HTERT RPE-1 (cell line): ENCODE results near the gene PEX14.
"Not testable (repeated sequence)": the region's sequence is repeated elsewhere in the genome, so short reads cannot be mapped to it uniquely, and the experiment has no call there.

Source experiments
- in situ Hi-C: fragments of 300-500 bp; cut with MboI; formaldehyde crosslinking; loops from 4 replicates; pipeline ENCODE4 v1.14.3; 2020; ENCODE audit warnings: low sequenced_read_pairs

PEX14 gene

GRCh38 chr1:10494418-10494753, 19.6 kb downstream of the PEX14 start:
- in situ Hi-C loops, result no loop called here

DNA sequence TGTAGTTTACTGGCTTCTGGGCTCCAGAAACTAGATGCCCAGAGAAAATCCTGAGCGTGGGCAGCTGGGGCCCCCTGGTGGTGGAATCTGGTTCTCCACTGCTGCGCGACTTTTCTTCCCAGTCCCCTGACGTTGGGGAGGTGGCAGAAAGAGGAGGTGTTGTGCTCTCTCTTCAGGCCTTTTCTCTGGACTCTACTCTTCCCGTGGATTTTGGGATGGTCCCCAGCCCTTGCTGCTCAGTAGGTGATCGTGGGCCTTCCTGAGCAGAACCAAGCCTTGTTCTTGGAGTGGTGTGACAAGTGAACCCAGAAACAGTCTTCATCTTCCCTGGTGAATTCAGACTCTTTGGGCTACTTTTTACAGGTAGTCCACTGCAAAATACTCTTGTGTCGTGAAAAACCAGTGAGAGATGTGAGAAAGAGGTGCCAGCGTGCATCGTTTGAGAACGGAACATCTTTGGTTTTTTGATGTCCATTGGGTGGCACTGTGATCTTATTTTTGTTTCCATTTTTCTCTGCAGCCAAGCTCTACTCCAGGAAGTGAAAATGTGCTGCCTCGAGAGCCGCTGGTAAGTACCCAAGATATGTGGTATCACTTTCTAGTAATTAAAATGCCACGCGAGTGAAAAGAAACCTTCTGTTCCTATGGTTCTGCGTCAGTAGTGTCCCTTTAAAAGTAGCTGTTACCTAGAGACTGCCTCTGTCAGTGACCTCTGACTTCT, 20.2 kb downstream of the PEX14 start:
- in situ Hi-C loops, result no loop called here

DNA sequence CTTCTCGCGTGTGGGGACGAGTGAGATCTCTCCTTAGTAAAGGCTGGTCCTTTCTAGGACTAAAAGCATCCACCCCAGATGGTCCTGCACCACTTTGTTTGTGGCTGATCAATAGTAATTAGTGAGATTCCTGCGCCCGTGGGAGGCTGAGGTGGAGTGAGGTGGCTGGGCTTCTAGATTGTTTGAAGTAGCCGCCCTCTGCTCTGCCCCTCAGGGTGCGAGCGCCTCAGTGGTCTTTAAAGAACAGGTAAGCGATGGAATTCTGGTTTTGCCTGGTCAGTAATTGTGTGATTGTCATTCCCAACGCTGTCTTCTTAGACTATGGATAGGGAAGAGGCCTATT, 20.7 kb downstream of the PEX14 start:
- in situ Hi-C loops, result no loop called here

GRCh38 chr1:10495952-10496351, 21.2 kb downstream of the PEX14 start:
- in situ Hi-C loops, result no loop called here

GRCh38 chr1:10497109-10497508, 22.4 kb downstream of the PEX14 start:
- in situ Hi-C loops, result no loop called here

GRCh38 chr1:10498231-10498630, 23.5 kb downstream of the PEX14 start:
- in situ Hi-C loops, result no loop called here

DNA sequence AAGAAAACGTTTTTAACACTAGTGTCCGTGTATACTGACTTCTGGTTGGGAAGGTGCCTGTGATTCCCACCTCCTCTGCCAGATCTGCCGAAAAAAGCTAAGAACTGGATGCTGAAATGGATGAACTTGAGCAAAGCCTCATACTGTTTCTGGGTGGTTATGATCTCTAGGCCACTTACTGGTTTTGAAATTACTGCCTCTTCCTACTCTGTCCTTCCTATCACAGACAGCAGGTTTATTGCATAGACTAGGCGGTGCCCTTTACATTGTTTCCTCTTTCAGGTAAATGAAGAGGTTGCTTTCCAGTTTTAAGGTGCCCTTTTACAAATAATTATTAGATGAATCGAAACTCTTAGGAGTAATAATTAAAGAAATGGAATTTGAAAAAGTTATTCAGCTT, 27.5 kb downstream of the PEX14 start:
- in situ Hi-C loops, result no loop called here

DNA sequence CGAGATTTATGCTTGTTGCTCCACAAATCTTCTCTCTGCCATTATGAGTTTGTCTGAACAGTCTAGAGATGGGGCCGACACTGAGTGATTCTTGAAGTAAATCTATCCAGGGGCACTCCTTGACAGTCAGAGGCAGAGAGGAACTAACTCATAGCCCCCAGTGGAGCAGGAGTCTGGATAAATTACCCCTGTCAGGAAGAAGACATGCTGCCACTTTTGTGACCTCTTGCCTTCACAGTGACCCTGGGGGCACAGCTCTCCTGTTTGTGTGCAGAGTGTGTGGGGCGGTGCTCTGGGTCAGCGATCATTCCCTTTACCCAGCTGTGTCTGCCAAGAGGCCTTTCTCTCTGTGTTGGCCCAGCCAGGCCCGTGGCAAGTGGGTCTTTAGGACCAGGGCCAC, 29.5 kb downstream of the PEX14 start:
- in situ Hi-C loops, result no loop called here

GRCh38 chr1:10506046-10506676, 31.4 kb downstream of the PEX14 start:
- in situ Hi-C loops, result not testable (repeated sequence)

GRCh38 chr1:10506677-10507047, 31.9 kb downstream of the PEX14 start:
- in situ Hi-C loops, result no loop called here

GRCh38 chr1:10507111-10507879, 32.5 kb downstream of the PEX14 start:
- in situ Hi-C loops, result no loop called here

GRCh38 chr1:10508511-10508951, 33.8 kb downstream of the PEX14 start:
- in situ Hi-C loops, result no loop called here

DNA sequence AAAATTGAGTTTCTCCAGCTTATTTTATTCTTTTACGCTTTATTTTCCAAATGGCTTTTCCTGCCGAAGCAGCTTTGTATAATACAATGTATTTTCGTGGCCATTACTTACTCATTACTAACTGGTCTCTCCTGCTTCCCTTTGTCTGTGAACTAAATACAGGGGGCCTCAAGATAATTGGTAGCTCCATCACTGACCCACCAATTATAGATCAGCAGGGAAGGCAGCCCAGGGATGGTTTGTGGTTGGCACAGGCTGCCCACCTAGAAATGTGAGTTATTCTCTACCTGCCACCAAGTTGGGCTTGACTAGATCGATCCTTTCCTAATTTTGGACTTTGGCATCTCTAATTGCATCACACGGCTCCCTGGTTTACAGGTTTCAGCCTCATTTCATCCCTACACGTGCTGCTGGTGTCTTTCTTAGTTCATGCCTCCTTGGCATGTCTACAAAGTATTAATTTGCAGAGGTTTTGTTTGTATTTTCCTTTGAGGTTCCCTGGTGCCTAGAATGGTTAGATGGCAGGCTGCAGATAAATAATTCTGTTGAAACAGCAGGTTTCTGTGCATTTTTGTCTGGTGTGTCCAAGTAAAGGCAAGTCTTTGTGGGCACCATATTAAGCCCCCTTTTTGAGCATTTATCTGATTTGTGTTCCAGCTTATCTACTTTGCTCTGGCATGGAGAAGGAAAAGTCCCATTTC, 35.2 kb downstream of the PEX14 start:
- in situ Hi-C loops, result no loop called here

DNA sequence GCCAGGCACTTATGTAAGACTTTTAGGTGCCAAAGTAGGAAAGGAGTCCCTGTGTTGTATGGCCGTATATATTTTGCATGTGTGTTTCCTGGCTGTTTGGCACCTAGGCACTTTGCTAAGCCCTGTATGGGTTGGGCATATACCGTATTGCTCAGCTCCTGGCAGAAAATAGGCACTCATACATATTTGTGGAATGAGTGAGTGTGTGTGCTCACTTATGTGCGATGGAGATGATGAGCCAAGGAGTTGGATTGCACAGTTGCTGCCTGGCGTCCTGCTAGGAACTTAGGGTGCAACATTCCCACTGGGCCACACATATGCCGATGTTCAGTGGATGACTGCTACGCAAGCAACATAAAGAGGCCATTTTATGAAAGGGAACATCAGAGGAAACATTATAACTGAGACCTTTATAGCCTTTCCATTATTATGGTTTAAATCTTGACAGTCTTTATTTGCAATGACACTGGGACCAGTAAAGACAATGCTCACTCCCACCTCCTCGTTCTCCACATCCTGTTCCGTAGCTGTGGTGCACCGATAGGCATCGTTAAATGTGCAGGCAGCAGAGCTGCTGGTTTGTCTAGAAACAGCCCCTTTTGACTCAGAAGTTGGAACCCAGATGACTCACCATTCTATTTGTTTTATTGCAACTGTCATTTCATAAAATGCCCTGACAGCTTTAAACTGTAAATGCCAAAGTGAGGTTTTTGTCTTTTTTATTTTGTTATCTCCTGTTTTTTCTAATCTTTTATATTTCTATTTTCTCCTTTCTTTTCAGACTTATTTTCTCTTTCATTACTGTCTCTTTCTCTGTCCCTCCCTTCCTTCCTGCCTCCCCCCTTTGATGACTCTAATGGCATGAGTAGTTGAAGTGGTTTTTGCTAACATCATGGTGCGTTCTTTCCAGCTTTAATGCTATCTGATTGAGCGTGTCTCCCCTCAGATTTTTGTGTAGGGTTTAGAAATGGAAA, 36.1 kb downstream of the PEX14 start:
- in situ Hi-C loops, result no loop called here

DNA sequence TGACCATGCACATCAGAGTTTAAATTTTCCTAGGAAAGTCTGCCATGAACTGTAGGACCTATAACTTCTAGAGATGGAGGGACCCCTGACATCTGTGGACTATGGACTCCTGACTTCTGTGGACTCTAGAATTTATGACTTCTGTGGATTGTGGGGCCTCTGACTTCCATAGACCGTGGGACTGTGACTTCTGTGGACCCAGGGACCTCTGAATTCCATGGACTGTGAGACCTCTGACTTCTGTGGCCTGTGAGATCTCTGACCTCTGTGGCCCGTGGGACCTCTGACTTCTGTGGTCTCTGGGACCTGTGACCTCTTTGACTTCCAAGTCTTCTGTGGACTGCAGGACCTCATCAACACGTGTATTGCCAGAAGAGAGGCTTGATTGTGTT, 36.7 kb downstream of the PEX14 start:
- in situ Hi-C loops, result no loop called here

DNA sequence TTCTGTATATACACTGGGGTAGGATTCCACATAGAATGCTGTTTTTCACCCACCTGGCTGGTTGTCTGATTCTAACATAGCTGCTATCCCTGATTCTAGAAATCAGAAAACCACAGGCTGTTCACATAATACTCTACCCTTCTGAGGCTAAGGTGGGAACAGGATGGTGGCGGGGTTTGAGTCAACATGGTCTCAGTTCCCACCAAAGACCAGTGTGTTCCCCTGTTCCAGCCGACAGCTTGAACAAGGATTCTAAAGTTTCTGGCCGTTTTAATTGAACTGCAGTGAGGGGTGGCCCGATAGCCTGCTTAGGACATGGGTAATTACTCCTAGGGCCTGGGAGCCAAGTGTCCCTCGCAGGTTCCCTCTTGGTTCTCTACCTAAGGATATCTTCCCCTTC, 38.4 kb downstream of the PEX14 start:
- in situ Hi-C loops, result no loop called here

DNA sequence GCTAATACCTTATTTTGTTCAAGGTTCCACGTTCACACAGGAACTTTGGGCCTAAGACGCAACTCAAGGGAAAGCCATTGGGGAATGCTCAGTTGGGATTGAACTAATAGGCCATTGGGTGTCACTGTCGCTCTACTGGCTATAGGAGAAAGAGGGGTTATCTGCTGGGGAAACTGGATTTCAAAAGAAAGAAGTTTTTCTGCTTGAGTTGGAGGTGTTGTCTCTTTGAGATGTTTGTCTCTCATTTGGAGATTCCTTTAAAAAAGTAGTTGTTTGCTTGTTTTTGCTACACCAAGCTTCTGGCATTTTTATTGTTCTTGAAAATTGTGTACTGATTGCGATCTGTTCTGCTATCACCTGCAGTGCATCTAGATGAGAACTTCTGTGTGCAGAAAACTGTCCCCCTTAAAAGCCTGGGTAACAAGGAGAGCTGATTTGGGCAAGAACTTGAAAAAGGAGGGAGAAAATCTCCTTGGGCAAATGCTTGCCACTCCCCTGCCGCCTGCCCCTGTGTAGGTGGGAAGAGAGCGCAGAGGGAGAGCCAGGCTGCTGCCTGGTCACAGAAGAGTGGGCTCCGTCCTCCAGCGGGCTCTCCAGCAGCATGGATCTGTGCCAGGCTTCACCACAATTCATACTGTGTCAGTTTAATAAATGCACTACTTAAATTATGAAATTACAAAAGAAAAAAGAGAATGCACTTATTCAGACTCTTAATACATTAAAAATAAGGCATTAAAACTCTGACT, 39.9 kb downstream of the PEX14 start:
- in situ Hi-C loops, result no loop called here

DNA sequence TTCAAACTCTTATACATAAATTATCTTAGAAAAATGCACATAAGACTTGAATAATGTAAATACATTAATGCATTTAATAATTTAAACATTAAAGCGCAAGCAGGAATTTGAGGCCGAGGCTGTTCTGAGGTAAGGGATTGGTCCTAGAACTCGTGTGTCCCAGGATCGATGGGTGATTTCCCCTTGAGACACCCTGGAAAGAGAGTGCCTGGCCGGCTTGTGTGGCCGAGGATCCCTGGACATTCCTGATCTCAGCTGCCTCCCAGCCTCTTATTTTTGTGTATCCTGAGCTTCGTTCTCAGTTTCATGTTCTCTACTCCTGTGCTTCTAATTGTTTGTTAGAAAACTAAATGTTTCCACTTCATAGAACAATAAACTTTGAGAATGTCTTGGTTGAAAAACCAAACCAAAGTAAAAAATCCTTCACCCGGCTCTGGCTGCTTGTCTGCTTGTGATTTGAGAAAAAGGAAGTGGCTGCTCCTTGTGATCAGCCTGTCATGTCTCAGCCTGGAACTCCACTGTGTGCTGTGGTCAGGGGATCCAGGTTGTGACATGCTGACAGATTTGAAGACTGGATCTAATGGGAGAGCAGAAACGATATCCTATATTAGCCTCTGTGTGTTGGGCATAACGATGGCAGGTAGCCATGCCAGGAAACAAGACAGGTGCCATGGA, 40.7 kb downstream of the PEX14 start:
- in situ Hi-C loops, result no loop called here
